Upper lobe of left lung (tissue), 4 donors: ENCODE results near the gene PKNOX2.

Experiments used
- CTCF ChIP-seq, 6 experiments: fragments of 450-650 bp in 4 of 6; fragments of 200-600 bp in 2 of 6; sonication (generic) in 2 of 6; IDR thresholded peaks; one replicate each; pipeline ENCODE4 v1.5.1; 2016 to 2019; ENCODE audit warnings: antibody characterized with exemption in 6 of 6
- POLR2AphosphoS5 ChIP-seq, 2 donors: sonication (generic); formaldehyde crosslinking; IDR thresholded peaks; one replicate each; pipeline ENCODE4 v1.5.1; 2017; ENCODE audit warnings: antibody characterized with exemption in 2 of 2

- TF ChIP-seq CTCF (IDR thresholded peaks at IDR 0.05): no peak
- TF ChIP-seq POLR2AphosphoS5 (IDR thresholded peaks at IDR 0.05): no peak
Observed at GRCh38 chr11:125226706-125227105, 62.2 kb downstream of the PKNOX2 start.
